Cardiac septum (tissue), 1 donor: ENCODE results near the gene L1TD1. TPM values are rescaled to one million over a fixed set of nuclear protein-coding genes. Genes with fewer than 3 reads are reported as not detected.
"Not testable (repeated sequence)": the region's sequence is repeated elsewhere in the genome, so short reads cannot be mapped to it uniquely, and the experiment has no call there.

ENCODE experiments used
- DNase-seq: peaks from one replicate; pipeline ENCODE4 v3.0.0-alpha.2; 2020; ENCODE audit warnings: low spot score
- intact Hi-C: fragments of 100-400 bp; cut with DNase I; formaldehyde crosslinking; loops from one replicate; pipeline ENCODE4 v1.14.0; 2022
- long read RNA-seq: library from polyadenylated mRNA; unstranded; transcript quantifications from one replicate; pipeline ENCODE4 v2.0.0, GENCODE V29; 2021
- total RNA-seq: library from RNA; stranded (reverse); fragmentation: NEBNext Ultra II Directional; extraction: Animal tissue kit (Norgen Biotek cat#: 25700); gene quantifications from one replicate; pipeline ENCODE4 v1.2.1, GENCODE V29; 2021
- donor health status: DM: no; HTN: no; CAD: no.

L1TD1 gene, protein sequence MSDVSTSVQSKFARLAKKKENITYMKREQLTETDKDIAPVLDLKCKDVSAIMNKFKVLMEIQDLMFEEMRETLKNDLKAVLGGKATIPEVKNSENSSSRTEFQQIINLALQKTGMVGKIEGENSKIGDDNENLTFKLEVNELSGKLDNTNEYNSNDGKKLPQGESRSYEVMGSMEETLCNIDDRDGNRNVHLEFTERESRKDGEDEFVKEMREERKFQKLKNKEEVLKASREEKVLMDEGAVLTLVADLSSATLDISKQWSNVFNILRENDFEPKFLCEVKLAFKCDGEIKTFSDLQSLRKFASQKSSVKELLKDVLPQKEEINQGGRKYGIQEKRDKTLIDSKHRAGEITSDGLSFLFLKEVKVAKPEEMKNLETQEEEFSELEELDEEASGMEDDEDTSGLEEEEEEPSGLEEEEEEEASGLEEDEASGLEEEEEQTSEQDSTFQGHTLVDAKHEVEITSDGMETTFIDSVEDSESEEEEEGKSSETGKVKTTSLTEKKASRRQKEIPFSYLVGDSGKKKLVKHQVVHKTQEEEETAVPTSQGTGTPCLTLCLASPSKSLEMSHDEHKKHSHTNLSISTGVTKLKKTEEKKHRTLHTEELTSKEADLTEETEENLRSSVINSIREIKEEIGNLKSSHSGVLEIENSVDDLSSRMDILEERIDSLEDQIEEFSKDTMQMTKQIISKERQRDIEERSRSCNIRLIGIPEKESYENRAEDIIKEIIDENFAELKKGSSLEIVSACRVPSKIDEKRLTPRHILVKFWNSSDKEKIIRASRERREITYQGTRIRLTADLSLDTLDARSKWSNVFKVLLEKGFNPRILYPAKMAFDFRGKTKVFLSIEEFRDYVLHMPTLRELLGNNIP
- 0.67 TPM for total RNA-seq
- long read RNA-seq = 0 reads

DNA sequence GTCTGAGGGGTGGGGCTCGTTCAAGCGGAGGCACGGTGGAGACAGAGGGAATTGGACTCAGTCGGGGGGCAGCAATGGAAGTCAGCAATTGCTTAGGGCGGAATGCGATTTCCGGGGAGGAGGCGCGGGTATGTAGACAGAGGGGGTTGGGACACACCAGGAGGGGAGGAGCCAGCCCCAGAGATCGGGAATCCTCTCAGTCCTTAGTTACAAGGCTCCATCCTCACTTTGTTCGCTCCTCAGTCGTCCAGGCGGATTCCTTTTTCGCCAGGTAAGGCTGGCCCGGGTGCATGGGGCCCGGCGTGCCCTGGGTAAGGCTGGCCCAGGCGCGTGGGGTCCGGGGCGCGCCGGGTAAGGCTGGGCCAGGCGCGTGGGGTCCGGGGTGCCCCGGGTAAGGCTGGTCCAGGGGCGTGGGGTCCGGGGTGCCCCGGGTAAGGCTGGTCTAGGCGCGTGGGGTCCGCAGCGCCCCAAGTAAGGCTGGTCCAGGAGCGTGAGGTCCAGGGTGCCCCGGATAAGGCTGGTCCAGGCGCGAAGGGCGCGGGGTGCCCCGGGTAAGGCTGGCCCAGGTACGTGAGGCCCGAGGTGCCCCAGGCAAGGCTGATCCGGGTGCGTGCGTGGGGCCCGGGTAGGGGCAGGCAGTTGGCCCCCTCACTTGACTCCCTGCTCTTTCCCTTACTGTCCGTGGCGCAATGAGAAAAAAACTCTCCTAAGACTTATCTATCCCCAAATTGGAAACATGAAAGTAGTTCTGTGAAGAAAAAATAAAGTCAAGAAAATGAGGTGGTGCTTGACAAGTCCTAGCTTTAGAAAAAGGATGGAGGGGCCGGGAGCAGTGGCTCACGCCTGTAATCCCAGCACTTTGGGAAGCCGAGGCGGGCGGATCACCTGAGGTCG, at the start of gene L1TD1:
Gene L1TD1, plus strand, starts transcription at position 199 of the 894 bp plus-strand sequence. CDS start 11,780 bp downstream, outside the sequence.
- DNase-seq = peak; percentile 65
- intact Hi-C loops = no loop called here

DNA sequence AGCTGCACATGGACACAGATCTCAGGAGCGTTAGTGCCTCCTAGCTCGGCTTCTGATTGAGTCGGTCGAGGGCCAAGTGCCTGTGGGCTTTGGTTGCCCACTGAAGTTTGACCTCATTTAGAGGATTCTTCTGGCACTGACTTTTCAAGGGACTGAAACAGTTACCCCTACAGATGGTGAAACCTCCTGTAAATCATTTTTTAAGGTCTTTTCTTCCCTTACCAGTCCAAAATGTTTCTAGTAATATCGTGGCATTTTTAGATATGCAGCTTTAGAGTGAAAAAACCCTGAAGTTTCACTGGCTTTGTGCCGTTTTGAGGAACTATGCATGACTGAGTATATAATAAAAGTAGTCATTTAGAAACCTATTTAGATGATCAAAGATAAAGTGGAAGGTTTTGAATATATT, 34.7 kb upstream of the L1TD1 start:
- intact Hi-C loops = no loop called here
- DNase-seq = no peak

DNA sequence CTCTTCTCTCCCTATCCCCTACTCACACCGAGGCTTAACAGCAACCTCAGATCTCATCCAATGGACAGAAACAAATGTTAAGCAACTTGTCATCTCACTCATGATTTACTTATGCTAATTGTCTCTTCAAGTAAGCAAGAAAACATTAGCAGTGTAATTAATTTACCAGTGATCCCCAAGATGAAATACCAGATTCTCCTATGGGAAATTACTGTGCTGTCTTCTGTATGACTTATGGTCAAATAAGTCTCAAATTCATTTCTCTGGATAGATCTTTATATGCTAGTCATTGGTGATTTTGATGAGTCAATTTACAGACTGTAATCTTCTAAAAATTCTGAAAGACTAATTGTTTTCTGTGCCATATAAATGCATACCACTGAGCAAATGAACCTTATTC, 32.9 kb upstream of the L1TD1 start:
- DNase-seq = no peak
- intact Hi-C loops = no loop called here

DNA sequence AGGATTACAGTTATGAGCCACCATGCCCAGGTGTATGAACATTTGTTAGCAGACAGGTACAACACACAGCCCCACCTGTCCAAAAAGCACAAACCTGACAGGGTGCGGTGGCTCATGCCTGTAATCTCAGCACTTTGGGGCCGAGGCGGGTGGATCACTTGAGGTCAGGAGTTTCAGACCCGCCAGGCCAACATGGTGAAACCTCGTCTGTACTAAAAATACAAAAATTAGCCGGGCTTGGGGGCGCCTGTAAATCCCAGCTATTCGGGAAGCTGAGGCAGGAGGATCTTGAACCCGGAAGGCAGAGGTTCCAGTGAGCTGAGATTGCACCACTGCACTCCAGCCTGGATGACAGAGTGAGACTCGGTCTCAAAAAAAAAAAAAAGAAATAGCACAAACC, 24.3 kb upstream of the L1TD1 start:
- intact Hi-C loops = loop anchor here (10.0 kb wide), 1 partner anchor 574 kb away; no protein-coding TSS in a partner anchor
- DNase-seq = peak; percentile 26

DNA sequence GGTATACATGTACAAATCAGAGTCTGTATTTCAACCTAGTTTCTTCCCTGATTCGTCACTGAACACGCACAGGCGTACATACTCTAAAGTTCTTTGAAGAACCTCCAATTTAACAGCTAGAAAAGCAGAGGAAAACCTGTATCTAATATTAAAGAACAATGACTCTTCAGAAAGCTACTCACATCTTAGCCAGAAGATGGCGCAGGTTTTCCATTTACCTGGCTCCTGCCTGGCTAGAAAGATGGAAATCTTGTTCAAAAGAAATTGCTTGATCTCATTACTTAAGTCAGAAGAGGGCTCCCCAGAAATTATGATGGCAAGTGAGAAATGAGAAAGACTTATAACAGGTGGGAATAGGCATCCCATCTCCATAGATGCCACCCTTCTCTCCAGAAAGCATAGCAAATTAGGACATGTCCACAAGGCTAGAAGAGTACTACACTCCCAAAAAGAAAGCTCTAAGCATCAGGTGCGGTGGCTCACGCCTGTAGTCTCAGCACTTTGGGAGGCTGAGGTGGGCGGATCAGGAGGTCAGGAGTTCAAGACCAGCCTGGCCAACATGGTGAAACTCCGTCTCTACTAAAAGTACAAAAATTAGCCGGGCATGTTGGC, 19.0 kb upstream of the L1TD1 start:
- intact Hi-C loops = loop anchor here (1.0 to 10.0 kb wide), 2 partner anchors 232 to 569 kb away; no protein-coding TSS in a partner anchor

DNA sequence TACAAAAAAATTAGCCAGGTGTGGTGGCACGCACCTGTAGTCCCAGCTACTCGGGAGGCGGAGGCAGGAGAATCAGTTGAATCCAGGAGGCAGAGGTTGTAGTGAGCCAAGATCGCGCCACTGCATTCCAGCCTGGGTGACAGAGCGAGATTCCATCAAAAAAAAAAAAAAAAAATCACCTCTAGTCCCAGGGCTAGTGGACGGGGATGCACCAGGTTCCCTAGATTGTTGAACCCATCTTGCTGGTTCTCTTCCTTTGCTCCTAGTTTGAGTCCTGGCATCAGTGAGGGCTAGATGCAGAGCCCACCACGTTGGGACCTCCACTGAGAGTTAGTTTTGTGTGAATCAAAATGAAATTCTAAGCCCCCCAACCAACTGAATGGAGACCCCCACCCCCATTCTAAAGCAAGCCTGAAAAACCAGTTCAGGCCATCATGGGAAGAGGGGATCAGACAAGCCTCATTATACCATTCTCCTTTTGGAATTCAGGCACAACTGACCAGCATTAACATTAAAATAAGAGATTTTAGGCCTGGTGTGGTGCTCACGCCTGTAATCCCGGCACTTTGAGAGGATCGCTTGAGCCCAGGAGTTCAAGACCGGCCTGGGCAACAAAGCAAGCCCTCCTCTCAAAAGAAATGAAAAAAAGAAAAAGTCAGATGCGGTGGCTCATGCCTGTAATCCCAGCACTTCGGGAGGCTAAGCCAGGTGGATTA, 17.9 kb upstream of the L1TD1 start:
- peak; percentile 24 for DNase-seq
- intact Hi-C loops = loop anchor here (10.0 kb wide), 1 partner anchor 568 kb away; no protein-coding TSS in a partner anchor

More for the DNA sequence above, 19.0 kb upstream of the L1TD1 start:
- DNase-seq = no peak

DNA sequence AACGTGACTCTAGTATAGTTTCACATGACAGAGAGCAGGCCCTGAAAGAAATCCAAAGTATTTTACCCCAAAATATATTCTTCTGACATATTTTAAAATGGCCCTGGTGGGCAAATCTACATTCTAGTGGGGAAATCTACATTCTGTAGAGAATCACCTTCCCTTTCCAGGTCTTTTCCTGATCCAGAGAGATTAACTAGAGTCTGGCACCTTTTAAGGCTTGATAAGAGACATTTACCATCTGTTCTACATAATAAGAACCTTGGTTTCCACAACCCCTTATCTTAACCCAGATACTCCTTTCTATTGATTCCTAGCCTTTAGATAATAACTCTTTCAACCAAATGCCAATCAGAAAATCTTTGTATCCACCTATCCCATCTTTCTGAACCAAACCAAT, 17.0 kb upstream of the L1TD1 start:
- intact Hi-C loops = loop anchor here (10.0 kb wide), 1 partner anchor 567 kb away; no protein-coding TSS in a partner anchor
- no peak for DNase-seq

DNA sequence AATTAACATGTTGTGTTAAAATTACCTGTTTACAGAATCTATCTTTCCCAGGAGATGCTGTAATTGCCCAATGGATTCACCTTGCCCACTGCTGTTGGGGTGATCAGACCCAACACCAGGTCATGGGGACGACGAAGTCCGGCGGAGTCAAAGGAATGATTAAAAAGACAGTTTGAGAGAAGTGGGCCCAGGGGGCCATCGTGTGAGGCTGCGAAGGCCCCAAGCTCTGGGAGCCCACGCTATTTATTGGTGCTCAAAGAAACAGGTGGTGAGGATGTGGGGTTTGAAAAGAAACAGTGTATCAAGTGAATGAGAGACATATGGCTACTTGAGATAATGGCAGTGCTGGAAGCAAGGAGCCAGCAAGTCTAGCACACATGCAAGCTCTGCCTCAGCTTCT, 16.3 kb upstream of the L1TD1 start:
- intact Hi-C loops = loop anchor here (10.0 kb wide), 1 partner anchor 566 kb away; no protein-coding TSS in a partner anchor
- peak; percentile 47 for DNase-seq

DNA sequence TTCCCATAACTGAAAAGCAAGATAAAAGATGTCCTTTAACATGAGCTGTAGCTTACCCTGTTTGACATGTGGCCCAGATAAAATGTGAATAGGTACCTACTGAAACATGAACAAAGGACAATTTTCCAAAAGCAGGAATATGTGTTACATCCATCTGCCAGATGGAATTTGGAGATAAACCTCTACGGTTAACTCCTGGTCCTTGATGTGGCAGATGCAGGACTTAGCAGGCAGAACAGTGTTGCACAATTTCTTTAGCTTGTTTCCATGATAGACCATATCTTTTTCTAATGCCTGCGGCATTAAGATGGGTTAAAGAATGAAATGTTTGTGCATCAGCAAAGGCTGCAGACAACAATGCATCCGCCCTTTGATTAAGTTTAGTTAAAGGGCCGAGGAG, 14.6 kb upstream of the L1TD1 start:
- DNase-seq, intact Hi-C loops: not testable (repeated sequence)

DNA sequence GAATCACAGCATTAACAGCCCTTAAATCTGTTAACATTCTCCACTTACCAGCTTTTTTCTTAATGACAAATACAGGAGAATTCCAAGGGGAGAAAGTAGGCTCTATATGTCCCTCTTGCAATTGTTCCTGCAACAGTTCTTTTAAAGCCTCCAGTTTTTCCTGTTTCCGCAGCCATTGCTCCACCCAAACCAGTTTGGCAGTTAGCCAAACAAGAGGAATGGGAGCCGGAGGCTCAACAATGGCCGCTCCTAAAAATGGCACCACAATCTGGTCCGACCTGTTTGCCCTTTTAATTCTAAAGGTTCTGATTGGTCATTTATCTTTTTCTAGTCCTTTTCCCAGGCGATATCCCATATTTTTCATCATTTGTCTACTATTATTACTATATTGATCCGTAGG, 14.0 kb upstream of the L1TD1 start:
- peak; percentile 38 for DNase-seq
- intact Hi-C loops = no loop called here

DNA sequence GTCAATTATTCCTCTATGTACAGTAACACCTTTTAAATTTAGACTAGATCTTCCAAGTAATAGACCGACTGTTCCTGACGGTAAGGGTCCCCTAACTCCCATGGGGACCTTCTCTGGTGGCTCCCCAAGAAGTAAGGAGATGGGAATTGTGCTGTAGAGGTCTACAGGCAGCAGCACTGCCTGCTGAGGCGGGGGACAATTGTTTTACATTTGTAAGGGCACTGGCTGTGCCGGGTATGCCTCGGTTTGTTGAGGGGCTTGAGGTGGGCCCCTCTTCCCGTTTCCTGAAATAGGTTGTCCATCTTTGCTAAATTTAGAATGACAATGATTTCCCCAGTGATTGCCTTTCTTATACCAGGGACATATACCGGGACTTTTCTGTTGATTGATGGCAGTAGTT, 13.1 kb upstream of the L1TD1 start:
- intact Hi-C loops = no loop called here
- DNase-seq = peak; percentile 56

DNA sequence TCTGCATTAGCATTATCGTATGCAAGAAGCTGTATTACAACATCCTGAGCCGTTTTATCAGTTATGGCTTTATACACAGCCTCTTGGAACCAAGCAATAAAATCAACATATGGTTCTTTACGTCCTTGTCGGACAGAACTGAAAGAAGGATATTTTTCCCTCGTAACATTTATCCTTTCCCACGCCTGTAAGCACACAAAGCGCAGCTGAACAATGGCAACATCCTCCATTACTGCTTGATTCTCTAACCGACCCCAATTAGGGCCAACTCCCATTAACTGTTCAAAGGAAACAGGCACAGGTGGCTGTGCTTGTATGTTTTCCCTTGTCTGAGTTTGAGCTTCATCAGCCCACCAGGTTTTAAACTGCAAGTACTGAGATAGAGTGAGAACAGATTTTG, 12.5 kb upstream of the L1TD1 start:
- DNase-seq = peak; percentile 10
- intact Hi-C loops = not testable (repeated sequence)

DNA sequence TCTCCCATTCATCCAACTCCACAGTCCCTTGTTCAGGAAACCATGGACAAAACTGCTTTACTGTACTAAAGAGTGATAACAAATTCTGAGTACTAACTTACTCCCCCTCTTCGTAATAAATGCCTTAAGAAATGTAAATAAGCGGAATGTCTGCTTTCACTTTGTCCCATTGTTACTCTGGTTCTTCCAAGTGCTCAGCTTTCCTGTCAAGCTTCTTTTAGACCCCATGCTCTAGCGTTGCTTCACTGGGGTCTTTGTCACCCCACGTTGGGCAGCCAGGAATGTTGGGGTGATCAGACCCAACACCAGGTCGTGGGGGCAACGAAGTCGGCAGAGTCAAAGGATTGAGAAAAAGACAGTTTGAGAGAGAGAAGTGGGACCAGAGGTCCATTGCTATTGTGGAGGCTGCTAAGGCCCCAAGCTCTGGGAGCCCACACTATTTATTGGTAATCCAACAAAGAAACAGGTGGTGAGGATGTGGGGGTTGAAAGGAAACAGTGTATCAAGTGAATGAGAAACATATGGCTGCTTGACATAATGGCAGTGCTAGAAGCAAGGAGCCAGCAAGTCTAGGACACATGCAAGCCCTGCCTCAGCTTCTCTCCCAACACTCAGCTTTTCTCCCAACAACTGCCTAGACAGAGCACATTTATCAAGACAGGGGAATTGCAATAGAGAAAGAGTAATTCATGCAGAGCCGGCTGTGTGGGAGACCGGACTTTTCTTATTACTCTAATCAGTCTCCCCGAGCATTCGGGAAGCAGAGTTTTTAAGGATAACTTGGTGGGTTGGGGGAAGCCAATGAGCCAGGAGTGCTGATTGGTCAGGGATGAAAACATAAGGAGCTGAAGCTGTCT, 11.3 kb upstream of the L1TD1 start:
- peak; percentile 41 for DNase-seq
- intact Hi-C loops = not testable (repeated sequence)

DNA sequence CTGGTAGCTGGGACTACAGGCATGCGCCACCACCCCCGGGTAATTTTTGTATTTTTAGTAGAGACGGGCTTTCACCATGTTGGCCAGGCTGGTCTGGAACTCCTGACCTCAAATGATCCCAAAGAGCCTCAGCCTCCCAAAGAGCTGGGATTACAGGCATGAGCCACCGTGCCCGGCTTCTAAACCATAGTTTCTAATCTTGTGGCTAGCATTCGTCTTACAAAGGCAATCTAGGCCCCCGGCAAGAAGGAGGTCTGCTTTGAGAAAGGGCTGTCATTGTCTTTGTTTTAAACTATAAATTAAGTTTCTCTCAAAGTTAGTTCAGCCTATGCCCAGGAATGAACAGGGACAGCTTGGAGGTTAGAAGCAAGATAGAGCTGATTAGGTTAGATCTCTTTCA, 10.3 kb upstream of the L1TD1 start:
- intact Hi-C loops = no loop called here
- DNase-seq = peak; percentile 6

DNA sequence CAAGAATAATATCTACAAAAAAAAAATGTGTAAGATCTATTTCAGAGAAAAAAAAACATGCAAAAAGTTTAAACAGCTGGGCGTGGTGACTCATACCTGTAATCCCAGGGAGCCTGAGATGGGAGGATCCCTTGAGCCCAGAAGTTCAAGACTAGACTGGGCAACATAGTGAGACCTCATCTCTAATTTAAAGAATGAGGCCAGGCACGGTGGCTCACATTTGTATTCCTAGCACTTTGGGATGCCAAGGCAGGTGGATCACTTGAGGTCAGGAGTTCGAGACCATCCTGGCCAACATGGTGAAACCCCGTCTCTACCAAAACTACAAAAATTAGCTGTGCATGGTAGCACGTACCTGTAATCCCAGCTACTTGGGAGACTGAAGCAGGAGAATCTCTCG, 9.4 kb upstream of the L1TD1 start:
- intact Hi-C loops = not testable (repeated sequence)
- peak; percentile 5 for DNase-seq

DNA sequence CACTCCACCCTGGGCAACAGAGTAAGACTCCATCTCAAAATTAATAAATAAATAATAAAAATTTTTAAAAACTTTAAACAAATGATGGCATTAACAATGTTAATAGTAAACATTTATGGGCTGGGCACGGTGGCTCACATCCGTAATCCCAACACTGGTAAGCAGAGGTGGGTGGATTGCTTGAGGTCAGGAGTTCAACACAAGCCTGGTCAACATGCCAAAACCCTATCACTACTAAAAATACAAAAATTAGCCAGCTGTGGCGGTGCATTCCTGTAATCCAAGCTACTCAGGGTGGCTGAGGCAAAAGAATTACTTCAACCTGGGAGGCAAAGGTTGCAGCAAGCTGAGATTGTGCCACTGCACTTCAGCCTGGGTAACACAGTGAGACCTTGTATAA, 9.0 kb upstream of the L1TD1 start:
- no peak for DNase-seq
- intact Hi-C loops = no loop called here

DNA sequence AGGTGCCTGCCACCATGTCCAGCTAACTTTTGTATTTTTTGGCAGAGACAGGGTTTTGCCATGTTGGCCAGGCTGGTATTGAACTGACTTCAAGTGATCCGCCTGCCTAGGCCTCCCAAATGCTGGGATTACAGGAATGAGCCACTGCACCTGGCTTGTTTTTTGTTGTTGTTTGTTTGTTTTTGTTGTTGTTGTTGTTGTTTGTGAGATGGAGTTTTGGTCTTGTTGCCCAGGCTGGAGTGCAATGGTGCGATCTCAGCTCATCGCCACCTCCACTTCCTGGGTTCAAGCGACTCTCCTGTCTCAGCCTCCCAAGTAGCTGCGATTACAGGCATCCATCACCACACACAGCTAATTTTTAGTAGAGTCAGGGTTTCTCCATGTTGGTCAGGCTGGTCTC, 7.1 kb upstream of the L1TD1 start:
- intact Hi-C loops = no loop called here
- DNase-seq = peak; percentile 22
